ENCODE measurements around the gene C1orf159. TPM values are rescaled to one million over a fixed set of nuclear protein-coding genes. Genes with fewer than 3 reads are reported as not detected.

C1orf159 gene
- total RNA-seq, 2 donors from 2014 or later: 18.9 to 36.0 TPM

GRCh38 chr1:1151306-1151705 lies 35.4 kb upstream of the C1orf159 start:
- intact Hi-C loops (cut with DNase I): no loop called here
- Histone ChIP-seq H3K27ac (no peak overlapping the region), H3K4me1 (peaks cover 4% of the 10 kb centered on the region), H3K4me3 (no peak overlapping the region), H3K36me3 (no peaks in the 10 kb centered on the region), H3K9ac (ENCODE audit: low read depth in 2 of 2, low read length in 2 of 2) (no peak overlapping the region), H3K9me3 (no peaks in the 10 kb centered on the region), H3K27me3 (no peaks in the 10 kb centered on the region)
- no peak for TF ChIP-seq CTCF (IDR thresholded peaks at IDR 0.05)
- DNase-seq: no peak

DNA sequence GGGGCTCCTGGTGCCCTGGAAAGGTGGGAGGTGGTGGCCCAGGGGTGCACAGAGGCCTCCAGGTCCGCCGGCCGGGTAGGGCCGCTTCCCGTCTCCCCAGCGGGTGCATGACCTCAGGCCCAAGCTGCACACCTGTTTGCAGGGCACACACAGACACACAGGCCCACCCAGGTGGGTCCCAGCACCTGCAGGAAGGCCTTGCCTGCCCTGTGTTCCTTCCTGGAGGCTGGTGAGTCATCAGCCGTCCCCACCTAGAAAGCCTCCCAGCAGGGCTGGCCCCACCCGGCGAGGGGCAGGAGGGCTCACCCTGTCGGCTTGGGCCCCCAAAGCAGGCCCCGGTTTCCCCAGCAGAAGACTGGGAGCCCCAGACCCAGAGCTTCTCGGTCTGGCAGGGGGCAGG lies 34.2 kb upstream of the C1orf159 start:
- H3K9me3 ChIP-seq: no peaks in the 10 kb centered on the region
- H3K27ac ChIP-seq: peak overlapping the region; percentile 71
- DNase-seq: peak; percentile 86
- H3K4me3 ChIP-seq: no peak overlapping the region
- no peaks in the 10 kb centered on the region for H3K27me3 ChIP-seq
- no peak for TF ChIP-seq CTCF (IDR thresholded peaks at IDR 0.05)
- H3K36me3 ChIP-seq: no peaks in the 10 kb centered on the region
- intact Hi-C loops (cut with DNase I): no loop called here
- peak overlapping the region; percentile 38 to 74 for H3K9ac ChIP-seq (ENCODE audit: low read depth in 2 of 2, low read length in 2 of 2)
- peaks cover 4% of the 10 kb centered on the region for H3K4me1 ChIP-seq

DNA sequence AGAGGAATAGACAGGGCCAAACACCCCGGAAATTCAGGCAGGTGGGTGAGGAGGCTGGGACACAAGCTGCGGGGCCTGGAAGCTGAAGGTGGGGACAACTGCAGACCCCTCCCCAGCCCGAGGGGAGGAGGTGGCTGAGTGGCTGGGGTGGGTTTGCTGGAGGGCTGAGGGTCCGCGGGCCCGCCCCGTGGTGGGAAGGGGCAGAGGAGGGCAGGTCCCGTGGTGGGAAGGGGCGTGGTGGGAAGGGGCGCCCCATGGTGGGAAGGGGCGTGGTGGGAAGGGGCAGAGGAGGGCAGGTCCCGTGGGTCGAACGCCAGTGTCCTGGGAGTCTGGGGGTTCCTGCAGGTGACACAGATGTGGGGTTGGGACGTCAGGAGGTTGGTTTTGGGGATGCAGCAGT lies 33.5 kb upstream of the C1orf159 start:
- H3K4me1 ChIP-seq: peaks cover 4% of the 10 kb centered on the region
- H3K27me3 ChIP-seq: no peaks in the 10 kb centered on the region
- intact Hi-C loops (cut with DNase I): no loop called here
- H3K4me3 ChIP-seq: no peak overlapping the region
- peak overlapping the region; percentile 38 to 74 for H3K9ac ChIP-seq (ENCODE audit: low read depth in 2 of 2, low read length in 2 of 2)
- no peak for TF ChIP-seq CTCF (IDR thresholded peaks at IDR 0.05)
- no peaks in the 10 kb centered on the region for H3K36me3 ChIP-seq
- no peaks in the 10 kb centered on the region for H3K9me3 ChIP-seq
- DNase-seq: no peak
- peak overlapping the region; percentile 71 for H3K27ac ChIP-seq

- no peaks in the 10 kb centered on the region for H3K9me3 ChIP-seq
- H3K4me3 ChIP-seq: no peak overlapping the region
- intact Hi-C loops (cut with DNase I): no loop called here
- no peak for DNase-seq
- H3K27me3 ChIP-seq: no peaks in the 10 kb centered on the region
- H3K27ac ChIP-seq: no peak overlapping the region
- no peaks in the 10 kb centered on the region for H3K36me3 ChIP-seq
- TF ChIP-seq CTCF (IDR thresholded peaks at IDR 0.05): no peak
- H3K9ac ChIP-seq (ENCODE audit: low read depth in 2 of 2, low read length in 2 of 2): no peak overlapping the region
- H3K4me1 ChIP-seq: peaks cover 6% of the 10 kb centered on the region
These were observed 32.7 kb upstream of the C1orf159 start for GRCh38 chr1:1148569-1148968.

GRCh38 chr1:1148061-1148460 lies 32.2 kb upstream of the C1orf159 start:
- Histone ChIP-seq H3K9ac (ENCODE audit: low read depth in 2 of 2, low read length in 2 of 2) (no peak overlapping the region), H3K27ac (no peak overlapping the region), H3K27me3 (no peaks in the 10 kb centered on the region), H3K9me3 (no peaks in the 10 kb centered on the region), H3K4me1 (peaks cover 10% of the 10 kb centered on the region), H3K4me3 (no peak overlapping the region), H3K36me3 (no peaks in the 10 kb centered on the region)
- intact Hi-C loops (cut with DNase I): no loop called here
- DNase-seq: no peak
- no peak for TF ChIP-seq CTCF (IDR thresholded peaks at IDR 0.05)

GRCh38 chr1:1146596-1146995 lies 30.7 kb upstream of the C1orf159 start:
- intact Hi-C loops (cut with DNase I): no loop called here
- H3K4me3 ChIP-seq: no peak overlapping the region
- peaks cover 14% of the 10 kb centered on the region for H3K4me1 ChIP-seq
- no peak for TF ChIP-seq CTCF (IDR thresholded peaks at IDR 0.05)
- H3K36me3 ChIP-seq: no peaks in the 10 kb centered on the region
- no peaks in the 10 kb centered on the region for H3K27me3 ChIP-seq
- H3K9me3 ChIP-seq: no peaks in the 10 kb centered on the region
- no peak overlapping the region for H3K27ac ChIP-seq
- no peak overlapping the region for H3K9ac ChIP-seq (ENCODE audit: low read depth in 2 of 2, low read length in 2 of 2)
- no peak for DNase-seq

Data from colonic mucosa (tissue), 4 donors.